Measurements from ENCODE around the gene LRFN3.

DNA sequence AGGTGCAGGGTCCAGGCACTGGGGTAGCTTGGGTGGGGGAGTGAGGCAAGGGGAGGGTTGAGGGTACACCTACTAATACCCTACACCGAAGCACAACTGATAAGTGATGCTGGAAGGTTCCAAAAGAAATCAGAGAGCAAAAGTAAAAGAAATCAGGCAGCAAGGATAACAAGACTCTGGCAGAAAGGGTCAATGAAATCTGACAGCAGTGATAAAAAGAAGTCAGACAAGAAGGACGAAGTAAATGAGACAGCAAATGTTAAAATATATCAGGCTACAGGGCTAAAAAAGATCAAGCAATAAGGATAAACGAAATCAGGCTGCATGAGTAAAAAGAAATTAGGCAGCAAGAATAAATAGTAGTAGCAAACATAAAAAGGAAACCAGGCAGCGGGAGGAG lies 4.7 kb downstream of the LRFN3 start:
- no peak for TF ChIP-seq L3MBTL2 (conservative IDR thresholded peaks at IDR 0.05)
- TF ChIP-seq, protein P1, sequence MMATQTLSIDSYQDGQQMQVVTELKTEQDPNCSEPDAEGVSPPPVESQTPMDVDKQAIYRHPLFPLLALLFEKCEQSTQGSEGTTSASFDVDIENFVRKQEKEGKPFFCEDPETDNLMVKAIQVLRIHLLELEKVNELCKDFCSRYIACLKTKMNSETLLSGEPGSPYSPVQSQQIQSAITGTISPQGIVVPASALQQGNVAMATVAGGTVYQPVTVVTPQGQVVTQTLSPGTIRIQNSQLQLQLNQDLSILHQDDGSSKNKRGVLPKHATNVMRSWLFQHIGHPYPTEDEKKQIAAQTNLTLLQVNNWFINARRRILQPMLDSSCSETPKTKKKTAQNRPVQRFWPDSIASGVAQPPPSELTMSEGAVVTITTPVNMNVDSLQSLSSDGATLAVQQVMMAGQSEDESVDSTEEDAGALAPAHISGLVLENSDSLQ (IDR thresholded peaks at IDR 0.05): no peak
- TF ChIP-seq FOXM1 (IDR thresholded peaks at IDR 0.05; ENCODE audit: borderline replicate concordance): no peak
- no peak for TF ChIP-seq ELF4 (IDR thresholded peaks at IDR 0.05)
- TF ChIP-seq FOXK2 (IDR thresholded peaks at IDR 0.05): no peak
- no peak for TF ChIP-seq ARNT (IDR thresholded peaks at IDR 0.05)
- no peak for TF ChIP-seq SUZ12 (IDR thresholded peaks at IDR 0.05)
- no peak for TF ChIP-seq SP1 (IDR thresholded peaks at IDR 0.05)
- no peak for TF ChIP-seq CTBP1 (IDR thresholded peaks at IDR 0.05; ENCODE audit: borderline replicate concordance)
- TF ChIP-seq TARDBP (IDR thresholded peaks at IDR 0.05): no peak
- TF ChIP-seq FOXA1 (IDR thresholded peaks at IDR 0.05): no peak
- no peak for TF ChIP-seq ZNF384 (IDR thresholded peaks at IDR 0.05)
- no peak for TF ChIP-seq BHLHE40 (IDR thresholded peaks at IDR 0.05; ENCODE audit: borderline replicate concordance)
